K562 (cell line): ENCODE measurements around the gene CHMP5. TPM values are rescaled to one million over a fixed set of nuclear protein-coding genes. Genes with fewer than 3 reads are reported as not detected.

Experiments
- ATAC-seq: fragments of 200-7000 bp; cut with Tn5 transposase; 3 replicates; pipeline ENCODE4 v1.9.1; 2020; ENCODE audit warnings: moderate library complexity
- BruUV-seq: library from RNA; stranded (reverse); fragments of 400-500 nt; replicated peaks from 2 replicates; lab custom pipeline; 2021; lab: Mats Ljungman, UMichigan
- CTCF ChIA-PET: fragments of 300-600 bp; formaldehyde crosslinking; extraction: SDS; loops from one replicate; lab custom pipeline; 2021; ENCODE audit warnings: low intra/inter-chr PET ratio; lab: Yijun Ruan, JAX
- POLR2A ChIA-PET: fragments of 300-600, 350-650 bp; sonication (Branson Sonifier 250); formaldehyde crosslinking; extraction: SDS; loops from one replicate; lab custom pipeline; 2021; ENCODE audit warnings: antibody characterized with exemption, inconsistent platforms; lab: Yijun Ruan, JAX
- DNase-seq, 4 experiments: peaks; one replicate each; pipeline versions ENCODE4 v3.0.0 to v3.0.0-alpha.2; 2011 to 2018; ENCODE audit warnings: low spot score in 3 of 4, mixed read lengths in 3 of 4; ENCODE audit errors: extremely low read depth in 1 of 4
- FAIRE-seq: peaks from 2 replicates; lab custom pipeline; 2011; peaks lifted over from hg19 to GRCh38; lab: Jason Lieb, UNC
- H2AFZ ChIP-seq: 2 replicates; pipeline ENCODE4 v1.6.0; 2011; ENCODE audit warnings: low read depth, low read length, control low read depth, inconsistent platforms
- H3K27ac ChIP-seq: fragments of 200-600 bp; 3 replicates; pipeline ENCODE4 v1.8.0; 2011; ENCODE audit warnings: low read depth, mild to moderate bottlenecking, control low read depth, inconsistent platforms, low read length, moderate library complexity, mixed read lengths; ENCODE audit errors: extremely low read depth
- H3K27me3 ChIP-seq, 2 experiments: fragments of 300-600 bp in 1 of 2; 2 replicates in 1 of 2; 3 replicates in 1 of 2; pipeline versions ENCODE4 v1.6.0 to v1.8.0; 2011; ENCODE audit warnings: inconsistent platforms in 2 of 2, low read length in 2 of 2, mild to moderate bottlenecking in 1 of 2, mixed read lengths in 1 of 2, moderate library complexity in 1 of 2; ENCODE audit not compliant: control insufficient read depth in 2 of 2, insufficient read depth in 2 of 2
- H3K36me3 ChIP-seq: fragments of 300-600 bp; 3 replicates; pipeline ENCODE4 v1.8.0; 2011; ENCODE audit warnings: mild to moderate bottlenecking, low read length, inconsistent platforms; ENCODE audit not compliant: control insufficient read depth, insufficient read depth
- H3K4me1 ChIP-seq, 2 experiments: fragments of 200-600 bp in 1 of 2; replicated peaks in 1 of 2; 2 replicates in 1 of 2; 3 replicates in 1 of 2; pipeline versions ENCODE4 v1.5.1 to v1.8.0; 2011; ENCODE audit warnings: inconsistent platforms in 2 of 2, low read length in 2 of 2, mild to moderate bottlenecking in 1 of 2, mixed read lengths in 1 of 2, moderate library complexity in 1 of 2; ENCODE audit not compliant: control insufficient read depth in 2 of 2, insufficient read depth in 2 of 2
- H3K4me2 ChIP-seq: 2 replicates; pipeline ENCODE4 v1.6.1; 2011; ENCODE audit warnings: low read length, control low read depth, inconsistent platforms, mixed read lengths; ENCODE audit not compliant: insufficient read depth
- H3K4me3 ChIP-seq: fragments of 200-600 bp; sonication (generic), shearing (Covaris generic); 2 replicates; pipeline ENCODE4 v1.5.1; 2016; ENCODE audit warnings: control low read depth, inconsistent platforms
- H3K79me2 ChIP-seq: fragments of 200-600 bp; 3 replicates; pipeline ENCODE4 v1.8.0; 2011; ENCODE audit warnings: low read length, inconsistent platforms; ENCODE audit not compliant: control insufficient read depth, insufficient read depth
- H3K9ac ChIP-seq, 2 experiments: 2 replicates each; pipeline versions ENCODE4 v1.6.0 to v1.6.1; 2011; ENCODE audit warnings: low read depth in 2 of 2, low read length in 2 of 2, control low read depth in 1 of 2, inconsistent platforms in 1 of 2, mild to moderate bottlenecking in 1 of 2, mixed read lengths in 1 of 2; ENCODE audit not compliant: insufficient read depth in 1 of 2
- H3K9me1 ChIP-seq: one replicate; pipeline ENCODE4 v1.6.0; 2011; ENCODE audit warnings: inconsistent platforms, mild to moderate bottlenecking, low read length, moderate library complexity; ENCODE audit not compliant: control insufficient read depth, insufficient read depth
- H3K9me3 ChIP-seq: replicated peaks from 2 replicates; pipeline ENCODE4 v1.5.1; 2011; ENCODE audit warnings: low read depth, low read length, inconsistent platforms; ENCODE audit not compliant: control insufficient read depth, insufficient read depth
- H4K20me1 ChIP-seq: replicated peaks from 2 replicates; pipeline ENCODE4 v1.6.1; 2011; ENCODE audit warnings: low read length, inconsistent platforms, mixed read lengths; ENCODE audit not compliant: control insufficient read depth, insufficient read depth
- CBX3 ChIP-seq, 2 experiments: IDR thresholded peaks; 1 replicate in 1 of 2; 2 replicates in 1 of 2; pipeline ENCODE4 v1.6.1; 2012; ENCODE audit warnings: inconsistent platforms in 2 of 2, low read length in 2 of 2, borderline replicate concordance in 1 of 2, control low read depth in 1 of 2
- DPF2 ChIP-seq: fragments of 450-650 bp; IDR thresholded peaks from 2 replicates; pipeline ENCODE4 v1.6.1; 2016
- MEIS2 ChIP-seq: fragments of 450-650 bp; IDR thresholded peaks from 2 replicates; pipeline ENCODE4 v1.6.1; 2014; ENCODE audit warnings: mild to moderate bottlenecking; ENCODE audit not compliant: partially characterized antibody
- NR2C2 ChIP-seq, 2 experiments: fragments of 200-800 bp in 1 of 2; sonication (Bioruptor generic) in 1 of 2; sonication (generic) in 1 of 2; formaldehyde crosslinking in 1 of 2; IDR thresholded peaks; 2 replicates each; pipeline versions ENCODE4 v1.6.1 to v1.8.0; 2016 to 2022; ENCODE audit warnings: mild to moderate bottlenecking in 1 of 2, missing compliant biosample characterization in 1 of 2, missing genetic modification characterization in 1 of 2, missing genetic modification reagents in 1 of 2
- PHF20 ChIP-seq: fragments of 450-650 bp; IDR thresholded peaks from 2 replicates; pipeline ENCODE4 v1.6.1; 2018; ENCODE audit not compliant: partially characterized antibody
- RBM25 ChIP-seq: fragments of 200-400 bp; formaldehyde crosslinking; IDR thresholded peaks from 2 replicates; pipeline ENCODE4 v1.6.1; 2018; ENCODE audit warnings: low read length, low read depth, moderate library complexity; ENCODE audit not compliant: severe bottlenecking
- RCOR1 ChIP-seq, 2 experiments: IDR thresholded peaks; 2 replicates each; pipeline ENCODE4 v1.6.1; 2012; ENCODE audit warnings: low read depth in 2 of 2, low read length in 2 of 2, borderline replicate concordance in 1 of 2, improper control_type of control experiment in 1 of 2
- SIN3A ChIP-seq, 2 experiments: fragments of 150-350 bp in 1 of 2; IDR thresholded peaks; 2 replicates each; pipeline ENCODE4 v1.6.1; 2011 to 2016; ENCODE audit warnings: borderline replicate concordance in 2 of 2, low read depth in 2 of 2, low read length in 2 of 2, mild to moderate bottlenecking in 2 of 2, moderate library complexity in 2 of 2; ENCODE audit not compliant: control insufficient read depth in 1 of 2
- TAF1 ChIP-seq: IDR thresholded peaks from 2 replicates; pipeline ENCODE4 v1.6.1; 2011; ENCODE audit warnings: mild to moderate bottlenecking, low read length, moderate library complexity; ENCODE audit not compliant: insufficient read depth, control insufficient read depth, severe bottlenecking; ENCODE audit errors: extremely low read depth
- YY1 ChIP-seq, 3 experiments: IDR thresholded peaks; 2 replicates each; pipeline ENCODE4 v1.6.1; 2011; ENCODE audit warnings: low read length in 2 of 3, mild to moderate bottlenecking in 2 of 3, moderate library complexity in 2 of 3, borderline replicate concordance in 1 of 3, control low read depth in 1 of 3, low read depth in 1 of 3; ENCODE audit not compliant: insufficient read depth in 3 of 3, insufficient replicate concordance in 2 of 3, control insufficient read depth in 1 of 3, insufficient read length in 1 of 3; ENCODE audit errors: extremely low read depth in 1 of 3
- WGBS: fragments of 100-300 bp; shearing (Covaris generic); methylation state at CpG from one replicate; pipeline ENCODE4 v1.1.6; 2016; ENCODE audit warnings: low coverage, mixed read lengths; ENCODE audit not compliant: insufficient coverage; ENCODE audit errors: missing lambda C conversion rate; 5-methylcytosine and 5-hydroxymethylcytosine counted together
- in situ Hi-C: fragments of 300-500 bp; cut with MboI; formaldehyde crosslinking; loops from 4 replicates; pipeline ENCODE4 v1.15.0; 2018; ENCODE audit warnings: inconsistent platforms, mixed read lengths
- intact Hi-C: fragments of 100-400 bp; cut with micrococcal nuclease; formaldehyde crosslinking; loops from 2 replicates; pipeline ENCODE4 v1.14.2; 2022
- polyA plus RNA-seq, 8 experiments: library from polyadenylated mRNA; depleted of rRNA in 4 of 8; stranded (reverse) in 5 of 8; unstranded in 3 of 8; fragments of >200 nt; fragmentation: Nextera tagmentation in 2 of 8; fragmentation: Illumina TruSeq in 1 of 8; extraction: Ambion mirVana in 2 of 8; extraction: Trizol in 1 of 8; gene quantifications; 2 replicates each; pipeline versions ENCODE4 v1.2.1 to v1.2.3, GENCODE V29; 2011 to 2014; ENCODE audit warnings: inconsistent platforms in 1 of 8, missing spikeins in 1 of 8
- total RNA-seq, 7 experiments: library from RNA; depleted of rRNA in 6 of 7; stranded (reverse); fragments of >200 nt in 6 of 7; fragmentation: Illumina TruSeq in 2 of 7; extraction: Trizol in 2 of 7; gene quantifications; 2 replicates each; pipeline versions ENCODE4 v1.2.1 to v1.2.3, GENCODE V29; 2011 to 2021; ENCODE audit warnings: low replicate concordance in 1 of 7
- TF ChIP-seq, protein P1 (sequence below), 3 experiments: IDR thresholded peaks in 2 of 3; conservative IDR thresholded peaks in 1 of 3; 2 replicates each; pipeline ENCODE4 v1.5.1; 2011 to 2012; ENCODE audit warnings: low read length in 3 of 3, mild to moderate bottlenecking in 3 of 3, control low read depth in 2 of 3, improper control_type of control experiment in 1 of 3, inconsistent platforms in 1 of 3, low read depth in 1 of 3, mixed read lengths in 1 of 3, moderate library complexity in 1 of 3; ENCODE audit not compliant: insufficient read depth in 2 of 3
- TF ChIP-seq, protein P2 (sequence below): sonication (generic); IDR thresholded peaks from 2 replicates; pipeline ENCODE4 v1.6.1; 2016
- TF ChIP-seq, protein P3 (sequence below): fragments of 450-650 bp; formaldehyde crosslinking; IDR thresholded peaks from 2 replicates; pipeline ENCODE4 v1.4.0; 2022; ENCODE audit warnings: missing genetic modification characterization
- TF ChIP-seq, protein P4 (sequence below): fragments of 450-650 bp; IDR thresholded peaks from 2 replicates; pipeline ENCODE4 v1.6.1; 2016

Gene CHMP5
- total and polyA plus RNA-seq, 9 of the 15 experiments (the other 6 are each of a cell fraction or from before 2014, with no cell fraction given), result 36.0 to 105 (median 54.9) TPM

DNA sequence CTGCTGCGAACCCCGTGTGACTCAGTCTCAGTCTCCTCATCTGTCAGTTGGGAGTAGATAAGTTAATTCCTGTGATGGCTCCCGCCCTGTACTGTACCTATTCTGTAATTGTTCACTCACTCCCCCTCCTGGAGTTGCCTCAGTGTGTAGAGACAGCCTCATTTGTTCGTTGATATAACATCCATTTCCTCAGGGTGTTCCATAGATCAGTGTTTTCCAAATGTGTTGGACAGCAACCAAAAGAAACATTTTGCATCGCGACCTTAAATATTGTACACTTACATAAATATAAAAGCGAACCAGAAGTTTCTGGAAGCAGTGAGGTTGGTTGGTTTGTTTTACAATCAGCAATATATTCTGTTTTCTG lies 26.2 kb downstream of the CHMP5 start:
- H3K9ac ChIP-seq, result peak overlapping the region; percentile 96 to 98
- H3K79me2 ChIP-seq, result peaks cover 58% of the 10 kb centered on the region
- no peaks in the 10 kb centered on the region for H3K9me1 ChIP-seq
- peak overlapping the region; percentile 86; the same call in 1 of the 2 replicates for H2AFZ ChIP-seq
- BruUV-seq, result no TSS peak
- H3K27me3 ChIP-seq, result no peaks in the 10 kb centered on the region
- H3K9me3 ChIP-seq, result no peaks in the 10 kb centered on the region
- ATAC-seq (no peak), DNase-seq (no peak), FAIRE-seq (peak; percentile 85)
- 0 out of 2 replicates have a peak, but pooled peaks cover 16% of the 10 kb centered on the region for H4K20me1 ChIP-seq
- peaks cover 44% of the 10 kb centered on the region for H3K36me3 ChIP-seq
- peaks cover 15 to 21% of the 10 kb centered on the region in 2 experiments; a peak in 4 of 5 replicates for H3K4me1 ChIP-seq
- peak overlapping the region; percentile 91 for H3K4me2 ChIP-seq
- in situ Hi-C loops (no loop called here), intact Hi-C loops (no loop called here)
- ChIA-PET POLR2A (interaction anchor here (1.0 to 1.9 kb wide), 6 partner anchors 10 to 183 kb away, joined by 3 to 10 read pairs (median 4); partner anchors contain the start of genes AQP3 and NOL6), CTCF (no interaction called here)
- peak overlapping the region; percentile 99 for H3K27ac ChIP-seq
- WGBS, result 2% methylated on average over 7 of the region's 7 CpGs
- peak overlapping the region; percentile 60 for H3K4me3 ChIP-seq
- TF ChIP-seq, protein P1, sequence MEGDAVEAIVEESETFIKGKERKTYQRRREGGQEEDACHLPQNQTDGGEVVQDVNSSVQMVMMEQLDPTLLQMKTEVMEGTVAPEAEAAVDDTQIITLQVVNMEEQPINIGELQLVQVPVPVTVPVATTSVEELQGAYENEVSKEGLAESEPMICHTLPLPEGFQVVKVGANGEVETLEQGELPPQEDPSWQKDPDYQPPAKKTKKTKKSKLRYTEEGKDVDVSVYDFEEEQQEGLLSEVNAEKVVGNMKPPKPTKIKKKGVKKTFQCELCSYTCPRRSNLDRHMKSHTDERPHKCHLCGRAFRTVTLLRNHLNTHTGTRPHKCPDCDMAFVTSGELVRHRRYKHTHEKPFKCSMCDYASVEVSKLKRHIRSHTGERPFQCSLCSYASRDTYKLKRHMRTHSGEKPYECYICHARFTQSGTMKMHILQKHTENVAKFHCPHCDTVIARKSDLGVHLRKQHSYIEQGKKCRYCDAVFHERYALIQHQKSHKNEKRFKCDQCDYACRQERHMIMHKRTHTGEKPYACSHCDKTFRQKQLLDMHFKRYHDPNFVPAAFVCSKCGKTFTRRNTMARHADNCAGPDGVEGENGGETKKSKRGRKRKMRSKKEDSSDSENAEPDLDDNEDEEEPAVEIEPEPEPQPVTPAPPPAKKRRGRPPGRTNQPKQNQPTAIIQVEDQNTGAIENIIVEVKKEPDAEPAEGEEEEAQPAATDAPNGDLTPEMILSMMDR (IDR thresholded peaks at IDR 0.05 in 2 of 3, conservative IDR thresholded peaks at IDR 0.05 in 1 of 3; ENCODE audit: insufficient read depth in 2 of 3, low read depth in 1 of 3, low read length in 3 of 3), result peak in 1 of 3 experiments; percentile 20; a peak in 2 of 6 replicates
- TF ChIP-seq PHF20 (no peak), RBM25 (peak; percentile 16), RCOR1 (IDR thresholded peaks at IDR 0.05; ENCODE audit: borderline replicate concordance in 1 of 2, low read depth in 2 of 2, low read length in 2 of 2) (0 out of 4 replicates have a peak, but pooled peaks of 1 of the 2 experiments have one; percentile 50), NR2C2 (CRISPR knock-in tag; IDR thresholded peaks at IDR 0.05) (no peak), NR2C2 (tag; IDR thresholded peaks at IDR 0.05) (no peak), DPF2 (peak; percentile 36; the same call in 1 of the 2 replicates), TAF1 (no peak), YY1 (IDR thresholded peaks at IDR 0.05; ENCODE audit: borderline replicate concordance in 1 of 3, control insufficient read depth in 1 of 3, extremely low read depth in 1 of 3, insufficient read depth in 3 of 3, insufficient read length in 1 of 3, insufficient replicate concordance in 2 of 3, low read depth in 1 of 3, low read length in 2 of 3) (peak in 1 of 3 experiments; percentile 61), CBX3 (IDR thresholded peaks at IDR 0.05; ENCODE audit: borderline replicate concordance in 1 of 2, low read length in 2 of 2) (0 out of 3 replicates have a peak, but pooled peaks of 1 of the 2 experiments have one; percentile 8), SIN3A (IDR thresholded peaks at IDR 0.05; ENCODE audit: borderline replicate concordance in 2 of 2, control insufficient read depth in 1 of 2, low read depth in 2 of 2, low read length in 2 of 2) (0 out of 4 replicates have a peak, but pooled peaks of 1 of the 2 experiments have one; percentile 20), MEIS2 (peak; percentile 58)
- TF ChIP-seq, protein P2, sequence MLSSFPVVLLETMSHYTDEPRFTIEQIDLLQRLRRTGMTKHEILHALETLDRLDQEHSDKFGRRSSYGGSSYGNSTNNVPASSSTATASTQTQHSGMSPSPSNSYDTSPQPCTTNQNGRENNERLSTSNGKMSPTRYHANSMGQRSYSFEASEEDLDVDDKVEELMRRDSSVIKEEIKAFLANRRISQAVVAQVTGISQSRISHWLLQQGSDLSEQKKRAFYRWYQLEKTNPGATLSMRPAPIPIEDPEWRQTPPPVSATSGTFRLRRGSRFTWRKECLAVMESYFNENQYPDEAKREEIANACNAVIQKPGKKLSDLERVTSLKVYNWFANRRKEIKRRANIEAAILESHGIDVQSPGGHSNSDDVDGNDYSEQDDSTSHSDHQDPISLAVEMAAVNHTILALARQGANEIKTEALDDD, result 0 out of 2 replicates have a peak, but pooled peaks have one; percentile 56
- TF ChIP-seq, protein P3, sequence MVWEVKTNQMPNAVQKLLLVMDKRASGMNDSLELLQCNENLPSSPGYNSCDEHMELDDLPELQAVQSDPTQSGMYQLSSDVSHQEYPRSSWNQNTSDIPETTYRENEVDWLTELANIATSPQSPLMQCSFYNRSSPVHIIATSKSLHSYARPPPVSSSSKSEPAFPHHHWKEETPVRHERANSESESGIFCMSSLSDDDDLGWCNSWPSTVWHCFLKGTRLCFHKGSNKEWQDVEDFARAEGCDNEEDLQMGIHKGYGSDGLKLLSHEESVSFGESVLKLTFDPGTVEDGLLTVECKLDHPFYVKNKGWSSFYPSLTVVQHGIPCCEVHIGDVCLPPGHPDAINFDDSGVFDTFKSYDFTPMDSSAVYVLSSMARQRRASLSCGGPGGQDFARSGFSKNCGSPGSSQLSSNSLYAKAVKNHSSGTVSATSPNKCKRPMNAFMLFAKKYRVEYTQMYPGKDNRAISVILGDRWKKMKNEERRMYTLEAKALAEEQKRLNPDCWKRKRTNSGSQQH (CRISPR knock-in tag), result no peak
- TF ChIP-seq, protein P4, sequence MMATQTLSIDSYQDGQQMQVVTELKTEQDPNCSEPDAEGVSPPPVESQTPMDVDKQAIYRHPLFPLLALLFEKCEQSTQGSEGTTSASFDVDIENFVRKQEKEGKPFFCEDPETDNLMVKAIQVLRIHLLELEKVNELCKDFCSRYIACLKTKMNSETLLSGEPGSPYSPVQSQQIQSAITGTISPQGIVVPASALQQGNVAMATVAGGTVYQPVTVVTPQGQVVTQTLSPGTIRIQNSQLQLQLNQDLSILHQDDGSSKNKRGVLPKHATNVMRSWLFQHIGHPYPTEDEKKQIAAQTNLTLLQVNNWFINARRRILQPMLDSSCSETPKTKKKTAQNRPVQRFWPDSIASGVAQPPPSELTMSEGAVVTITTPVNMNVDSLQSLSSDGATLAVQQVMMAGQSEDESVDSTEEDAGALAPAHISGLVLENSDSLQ, result peak; percentile 47
